ENCODE results near the gene RCOR3.
"Not testable (repeated sequence)": the region's sequence is repeated elsewhere in the genome, so short reads cannot be mapped to it uniquely, and the experiment has no call there.

RCOR3 gene

GRCh38 chr1:211258756-211259637 is at the start of gene RCOR3:
Gene RCOR3, plus strand, starts transcription at chr1:211259366. Its CDS starts 195 bp downstream, at chr1:211259561.
- DNase-seq: peak; percentile 93

GRCh38 chr1:211210052-211210451 is 49.1 kb upstream of the RCOR3 start:
- DNase-seq: no peak

DNA sequence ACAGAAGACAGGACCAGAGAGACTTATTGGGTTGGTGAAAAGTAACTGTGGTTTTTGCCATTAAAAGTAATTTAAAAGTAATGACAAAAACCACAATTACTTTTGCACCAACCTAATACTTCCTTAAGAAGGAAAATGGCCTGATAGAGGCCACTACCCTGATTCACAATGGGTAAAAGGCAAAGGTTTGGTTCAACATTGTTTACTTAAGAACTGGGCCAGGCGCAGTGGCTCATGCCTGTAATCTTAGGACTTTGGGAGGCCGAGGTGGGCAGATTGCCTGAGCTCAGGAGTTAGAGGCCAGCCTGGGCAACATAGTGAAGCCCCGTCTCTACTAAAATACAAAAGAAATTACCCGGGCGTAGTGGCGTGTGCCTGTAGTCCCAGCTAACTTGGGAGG is 48.2 kb upstream of the RCOR3 start:
- no peak for DNase-seq

DNA sequence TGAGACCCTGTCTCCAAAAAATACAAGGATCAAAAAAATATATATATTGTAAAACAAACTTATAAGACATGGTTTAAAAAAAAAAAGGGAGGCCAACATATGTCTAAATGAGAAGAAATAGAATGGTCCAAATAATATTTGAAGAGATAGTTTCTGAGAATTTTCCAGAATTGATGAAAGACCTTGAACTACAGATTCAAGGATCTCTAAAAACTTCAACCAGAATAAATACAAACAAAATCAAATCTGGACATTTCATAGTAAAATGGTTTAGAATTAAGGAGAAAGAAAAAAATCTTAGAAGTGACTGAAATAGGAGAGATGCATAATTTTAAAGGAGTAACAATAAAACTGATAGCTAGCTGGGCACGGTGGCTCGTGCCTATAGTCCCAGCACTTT is 45.5 kb upstream of the RCOR3 start:
- DNase-seq: no peak

- DNase-seq: no peak
Observed at GRCh38 chr1:211215577-211215976, 43.6 kb upstream of the RCOR3 start.

GRCh38 chr1:211217392-211217791 is 41.8 kb upstream of the RCOR3 start:
- DNase-seq: no peak

DNA sequence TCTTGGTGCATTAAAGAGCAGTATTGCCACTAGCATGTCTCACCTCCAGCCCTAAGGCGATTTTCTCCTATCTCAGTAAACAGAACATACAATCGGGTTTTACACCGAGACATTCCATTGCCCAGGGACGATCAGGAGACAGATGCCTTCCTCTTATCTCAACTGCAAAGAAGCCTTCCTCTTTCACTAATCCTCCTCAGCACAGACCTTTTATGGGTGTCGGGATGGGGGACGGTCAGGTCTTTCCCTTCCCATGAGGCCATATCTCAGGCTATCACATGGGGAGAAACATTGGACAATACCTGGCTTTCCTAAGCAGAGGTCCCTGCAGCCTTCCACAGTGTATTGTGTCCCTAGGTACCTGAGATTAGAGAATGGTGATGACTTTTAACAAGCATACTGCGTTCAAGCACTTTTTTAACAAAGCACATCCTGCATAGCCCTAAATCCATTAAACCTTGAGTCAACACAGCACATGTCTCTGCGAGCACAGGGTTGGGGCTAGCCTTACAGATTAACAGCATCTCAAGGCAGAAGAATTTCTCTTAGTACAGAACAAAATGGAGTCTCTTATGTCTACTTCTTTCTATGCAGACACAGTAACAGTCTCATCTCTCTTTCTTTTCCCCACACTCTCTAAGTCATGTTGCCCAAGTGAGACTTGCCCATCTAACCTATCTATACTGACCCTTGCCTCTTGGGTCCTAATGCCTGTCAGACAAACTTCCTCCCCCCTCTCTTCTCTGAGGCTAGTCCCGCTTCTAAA is 36.5 kb upstream of the RCOR3 start:
- DNase-seq: not testable (repeated sequence)

GRCh38 chr1:211228573-211229364 is 30.4 kb upstream of the RCOR3 start:
- peak; percentile 3 for DNase-seq

DNA sequence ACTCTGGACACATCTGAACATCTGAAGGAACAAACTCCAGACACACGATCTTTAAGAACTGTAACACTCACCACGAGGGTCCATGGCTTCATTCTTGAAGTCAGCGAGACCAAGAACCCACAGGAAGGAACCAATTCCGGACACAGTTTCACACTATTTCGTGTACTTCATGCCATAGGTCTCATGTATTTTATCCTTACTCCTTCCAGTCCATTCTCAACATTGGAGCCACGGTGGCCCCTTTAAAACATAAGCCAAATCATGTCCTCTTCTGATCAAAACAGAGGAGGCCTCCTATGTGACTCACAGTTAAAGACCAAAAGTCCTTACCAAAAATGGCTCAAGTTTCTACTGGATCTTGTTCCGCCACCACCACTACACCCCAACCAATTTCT is 29.8 kb upstream of the RCOR3 start:
- no peak for DNase-seq

GRCh38 chr1:211231873-211232272 is 27.3 kb upstream of the RCOR3 start:
- no peak for DNase-seq

- no peak for DNase-seq
Observed at GRCh38 chr1:211236633-211237320, 22.4 kb upstream of the RCOR3 start.

- DNase-seq: no peak
Observed at GRCh38 chr1:211237579-211237978, 21.6 kb upstream of the RCOR3 start.

- not testable (repeated sequence) for DNase-seq
Observed at GRCh38 chr1:211240567-211240966, 18.6 kb upstream of the RCOR3 start.

- no peak for DNase-seq
Observed at GRCh38 chr1:211241071-211241470, 18.1 kb upstream of the RCOR3 start.

GRCh38 chr1:211243639-211244038 is 15.5 kb upstream of the RCOR3 start:
- not testable (repeated sequence) for DNase-seq

GRCh38 chr1:211246583-211246982 is 12.6 kb upstream of the RCOR3 start:
- not testable (repeated sequence) for DNase-seq

DNA sequence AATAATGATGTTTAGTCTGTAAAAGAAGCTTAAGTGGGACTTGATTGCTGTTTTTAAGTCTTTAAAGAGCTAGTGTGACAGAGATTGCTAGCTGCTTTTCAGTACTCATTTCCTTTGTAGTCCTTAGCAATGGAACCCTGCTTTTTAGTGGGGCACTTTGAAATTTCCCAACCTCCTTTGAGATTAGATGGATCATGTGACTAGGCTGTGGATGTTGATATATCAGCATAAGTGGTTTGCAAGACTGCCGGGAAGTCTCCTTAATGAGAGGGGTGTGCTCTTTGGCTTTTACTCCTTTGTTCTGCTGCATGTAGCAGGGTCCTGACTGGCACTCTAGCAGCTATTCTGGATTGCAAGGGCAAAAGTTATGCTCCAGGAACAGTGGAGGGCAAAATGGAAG is 11.2 kb upstream of the RCOR3 start:
- no peak for DNase-seq

- DNase-seq: not testable (repeated sequence)
Observed at GRCh38 chr1:211249611-211250010, 9.6 kb upstream of the RCOR3 start.

DNA sequence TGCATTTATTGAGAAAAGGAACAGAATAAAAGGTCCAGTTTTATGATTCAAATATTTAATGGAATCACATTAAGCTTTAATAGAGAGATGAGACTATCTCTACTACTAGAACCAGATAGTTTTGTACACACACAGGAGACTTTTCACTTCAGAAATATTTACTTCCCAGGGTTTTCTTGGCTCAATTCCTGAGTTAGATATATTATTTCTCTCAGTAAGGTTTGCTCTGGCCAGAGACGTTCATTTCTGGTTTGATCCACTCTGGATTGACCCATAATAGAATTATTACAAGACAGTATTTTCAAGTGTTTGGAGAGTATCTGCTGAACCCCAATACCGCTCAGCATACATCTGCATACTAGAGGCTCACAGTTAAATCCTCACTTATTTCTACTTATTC is 1.3 kb upstream of the RCOR3 start:
- no peak for DNase-seq

GRCh38 chr1:211258310-211258755 is 833 bp upstream of the RCOR3 start:
- DNase-seq: peak; percentile 60

- peak; percentile 69 for DNase-seq
Observed at GRCh38 chr1:211259638-211260126, 516 bp downstream of the RCOR3 start.
